HT-29 (cell line): ENCODE data around the gene NR2E3. TPM values are rescaled to one million over a fixed set of nuclear protein-coding genes. Genes with fewer than 3 reads are reported as not detected.
A peak's percentile ranks its signal among the peaks of the same experiment; 100 is the strongest.

Source experiments
- DNase-seq: peaks from one replicate; pipeline ENCODE4 v3.0.0-alpha.2; 2015; ENCODE audit warnings: low spot score
- total RNA-seq: library from RNA; depleted of rRNA; stranded (reverse); fragments of >200 nt; shearing (Covaris generic); gene quantifications from 2 replicates; pipeline ENCODE4 v1.2.3, GENCODE V29; 2014; rRNA removed

Gene NR2E3
- 0.13 and 0.46 TPM in 2 replicates for total RNA-seq

- DNase-seq = peak; percentile 22
Observed at GRCh38 chr15:71810256-71811035, at the start of gene NR2E3. Gene NR2E3 (plus strand): TSS chr15:71810554. CDS start chr15:71810744, 190 bp downstream.

DNA sequence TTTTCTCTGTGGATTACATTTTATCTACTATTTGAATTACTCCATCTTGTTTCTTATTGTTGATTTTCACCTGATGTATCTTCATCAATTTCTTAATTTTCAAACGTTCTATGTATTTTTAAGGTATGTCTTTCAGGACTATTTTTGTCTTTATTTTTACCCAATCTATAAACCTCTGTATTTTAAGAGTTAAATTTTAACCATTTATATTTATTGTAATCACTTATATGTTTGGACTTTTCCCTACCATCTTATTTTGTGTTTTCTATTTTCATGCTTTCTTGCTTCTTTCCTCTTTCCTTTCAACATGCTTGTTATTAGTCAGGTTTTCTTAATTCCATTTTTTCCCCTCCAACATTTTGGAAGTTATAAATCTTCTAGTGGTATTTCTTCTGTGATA is 49.5 kb upstream of the NR2E3 start:
- DNase-seq = no peak

DNA sequence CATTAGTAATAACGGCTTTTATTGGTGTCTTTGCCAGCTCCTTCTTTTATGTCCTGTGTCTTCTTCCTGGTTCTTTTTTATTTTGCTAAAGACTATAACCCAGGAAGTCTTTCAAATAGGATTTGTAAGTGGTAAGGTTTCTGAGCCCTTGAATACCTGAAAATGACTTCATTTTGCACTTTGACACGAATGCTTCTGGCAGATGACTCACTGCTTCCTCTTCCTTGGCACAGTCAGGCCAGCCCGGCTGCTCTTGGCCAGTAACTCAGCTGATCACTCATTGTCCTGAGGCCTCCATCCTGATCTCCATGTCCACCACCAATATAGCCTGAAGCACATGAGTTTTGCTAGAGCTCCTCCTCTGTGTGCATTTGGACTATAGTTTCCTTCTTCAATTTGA is 48.7 kb upstream of the NR2E3 start:
- peak; percentile 91 for DNase-seq

GRCh38 chr15:71768184-71768583 is 42.2 kb upstream of the NR2E3 start:
- DNase-seq = no peak

- DNase-seq = no peak
Observed at GRCh38 chr15:71773206-71773859, 37.0 kb upstream of the NR2E3 start.

DNA sequence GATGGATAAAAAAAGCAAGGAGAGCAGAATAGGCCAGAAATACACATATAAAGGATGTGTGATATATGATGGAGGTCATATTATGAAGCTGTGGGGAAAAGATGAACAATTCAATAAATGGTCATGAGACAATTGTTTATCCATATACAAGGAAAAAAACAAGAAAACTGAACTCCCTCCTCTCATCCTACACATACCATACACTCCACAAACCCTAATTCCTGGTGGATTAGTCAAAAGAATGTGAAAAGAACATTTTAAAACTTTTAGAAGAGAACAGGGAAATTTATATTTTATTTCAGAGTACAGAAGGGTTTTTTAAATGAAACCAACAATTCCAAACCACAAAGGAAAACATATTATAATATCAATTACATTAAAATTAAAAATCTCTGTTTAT is 34.5 kb upstream of the NR2E3 start:
- DNase-seq = no peak

DNA sequence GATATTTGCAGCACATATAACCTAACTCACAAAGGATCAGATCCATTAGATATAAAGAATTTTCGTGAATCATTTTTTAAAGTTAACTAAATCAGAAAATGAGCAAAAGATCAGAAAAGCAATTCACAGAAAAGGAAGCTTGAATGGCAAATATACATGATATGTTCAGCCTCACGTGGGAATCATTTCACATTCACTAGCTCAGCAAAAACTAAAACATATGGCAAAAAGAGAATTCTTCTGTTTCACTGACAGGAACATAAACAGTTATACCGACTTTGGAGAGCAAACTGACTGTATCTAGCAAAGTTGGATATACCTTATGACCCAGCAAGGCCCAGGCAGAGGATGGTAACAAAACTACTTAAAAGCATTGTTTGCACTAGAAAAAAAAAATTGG is 34.0 kb upstream of the NR2E3 start:
- no peak for DNase-seq

- DNase-seq = no peak
Observed at GRCh38 chr15:71777216-71777943, 33.0 kb upstream of the NR2E3 start.

DNA sequence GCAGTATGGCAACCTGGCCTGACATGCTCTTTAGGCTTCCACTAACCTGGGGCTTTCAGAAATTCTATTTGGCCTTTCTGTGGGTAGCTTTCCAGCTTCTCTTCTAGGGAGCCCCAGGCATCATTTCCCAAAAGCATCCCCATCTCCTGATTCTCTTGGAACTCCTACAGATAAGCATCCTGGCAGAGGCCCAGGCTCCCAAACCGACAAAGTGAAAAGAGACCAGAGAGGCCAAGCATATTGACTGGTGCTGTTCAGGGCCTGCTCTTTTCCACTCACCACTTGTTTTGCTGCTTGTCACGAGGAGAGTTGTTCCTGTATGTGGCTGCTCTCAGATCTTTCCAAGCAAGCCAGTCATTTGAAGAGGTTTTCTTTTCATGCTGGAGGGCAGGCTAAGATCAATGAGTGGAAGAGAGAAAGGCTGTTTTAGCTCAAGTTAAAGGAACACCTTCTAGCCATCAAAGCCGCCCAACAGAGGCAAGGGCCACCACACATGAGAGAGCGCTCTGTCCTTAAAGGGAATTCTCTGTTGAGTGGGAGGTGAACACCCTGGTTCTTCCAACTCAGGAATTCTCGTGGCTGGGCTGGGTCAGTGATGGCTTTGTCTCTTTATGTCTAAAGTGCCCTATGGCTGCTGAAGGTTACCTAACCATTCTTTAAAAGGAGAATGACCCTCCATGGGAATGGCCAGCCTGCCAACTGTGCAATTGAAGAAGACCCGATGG is 31.1 kb upstream of the NR2E3 start:
- no peak for DNase-seq

DNA sequence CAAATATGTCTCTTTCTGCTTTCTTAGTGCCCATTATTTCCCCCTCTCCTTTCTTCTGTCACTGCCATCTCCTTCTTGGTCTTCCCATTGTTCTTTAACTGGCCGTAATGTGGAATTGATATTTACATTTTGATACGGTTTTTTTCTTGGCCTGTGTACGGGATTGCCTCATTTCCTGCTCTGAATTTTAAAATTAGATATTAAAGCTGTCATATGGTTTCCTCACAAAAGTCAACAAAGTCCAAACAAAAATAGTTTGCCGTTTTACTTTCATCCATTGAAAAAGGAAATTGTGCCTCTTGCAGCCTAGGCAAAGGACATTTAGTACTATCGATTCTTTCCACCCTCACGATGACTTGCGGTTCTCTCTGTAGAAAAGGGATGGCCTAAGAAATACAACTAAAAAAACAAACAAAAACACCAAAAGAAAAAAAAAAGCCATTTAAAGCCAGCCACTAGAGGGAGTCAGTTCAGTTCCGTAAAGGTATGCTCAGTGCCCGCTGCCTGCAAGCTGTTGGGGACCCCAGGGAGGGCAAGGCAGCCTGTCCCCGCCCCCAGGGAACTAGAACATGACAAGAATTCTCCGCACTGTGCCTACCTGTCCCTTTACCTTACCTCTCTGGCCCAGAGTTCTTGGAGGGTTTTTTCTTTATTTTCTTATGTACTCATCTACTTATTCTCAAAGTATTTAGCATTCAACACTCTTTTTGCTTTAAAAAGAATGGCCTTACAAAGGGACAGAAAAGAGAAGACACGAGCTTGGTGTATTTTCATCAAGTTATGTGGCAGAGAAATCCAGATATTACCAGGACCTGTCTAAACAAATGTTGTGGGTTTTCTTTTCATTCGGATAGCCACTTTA is 30.0 kb upstream of the NR2E3 start:
- peak; percentile 71 for DNase-seq

GRCh38 chr15:71781179-71781964 is 29.0 kb upstream of the NR2E3 start:
- no peak for DNase-seq

DNA sequence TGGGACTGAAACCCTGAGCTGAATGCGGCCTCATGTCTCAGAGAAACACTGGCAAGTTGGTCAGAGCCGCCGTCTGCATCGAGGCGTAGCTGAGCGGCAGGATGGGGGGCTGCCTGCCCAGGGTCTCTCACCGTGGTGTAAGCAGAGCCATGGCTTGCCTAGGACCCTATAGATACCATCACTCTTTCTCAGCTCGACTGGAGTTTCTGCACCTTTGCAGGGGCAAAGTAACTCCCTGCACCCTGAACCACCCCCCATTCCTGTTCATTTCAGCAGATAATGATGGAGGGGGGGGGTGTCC is 28.4 kb upstream of the NR2E3 start:
- no peak for DNase-seq

- no peak for DNase-seq
Observed at GRCh38 chr15:71782422-71783165, 27.8 kb upstream of the NR2E3 start.

- no peak for DNase-seq
Observed at GRCh38 chr15:71784719-71785118, 25.6 kb upstream of the NR2E3 start.

DNA sequence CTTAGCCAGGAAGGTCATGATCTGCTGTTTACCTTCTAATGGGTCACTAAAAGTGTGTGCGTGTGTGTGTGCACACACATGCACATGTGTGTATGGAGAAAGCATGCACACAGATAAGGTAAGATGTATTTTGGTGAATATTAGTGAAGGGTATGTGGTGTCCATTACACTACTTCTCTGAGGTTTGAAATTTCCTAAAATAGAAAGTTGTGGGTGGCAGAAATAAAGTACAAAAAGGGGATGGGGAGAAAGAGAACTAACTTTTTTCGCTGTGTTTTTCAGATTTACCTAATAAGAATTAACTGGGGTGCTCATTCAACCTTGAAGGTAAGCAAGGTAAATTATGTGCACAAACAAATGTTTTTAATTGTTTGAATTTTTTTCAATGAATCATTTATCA is 24.4 kb upstream of the NR2E3 start:
- no peak for DNase-seq

DNA sequence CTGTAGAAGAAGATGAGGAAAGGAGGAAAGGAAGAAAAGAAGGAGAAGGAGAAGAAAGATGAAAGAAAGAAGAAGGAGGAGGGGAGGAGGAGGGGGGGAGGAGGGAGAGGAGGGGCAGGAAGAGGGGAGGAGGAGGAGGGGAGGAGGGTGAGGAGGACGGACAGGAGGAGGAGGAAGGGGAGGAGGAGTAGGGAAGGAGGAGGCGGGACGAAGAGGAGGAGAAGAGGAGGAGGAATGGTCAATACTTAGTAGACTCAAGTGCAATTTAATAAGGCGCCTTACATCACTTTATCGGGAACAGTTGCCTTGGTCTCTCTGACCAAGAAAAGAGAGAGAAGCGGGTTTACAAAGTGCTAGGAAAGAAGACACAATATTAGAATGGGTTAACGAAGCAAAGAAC is 23.7 kb upstream of the NR2E3 start:
- DNase-seq = no peak

DNA sequence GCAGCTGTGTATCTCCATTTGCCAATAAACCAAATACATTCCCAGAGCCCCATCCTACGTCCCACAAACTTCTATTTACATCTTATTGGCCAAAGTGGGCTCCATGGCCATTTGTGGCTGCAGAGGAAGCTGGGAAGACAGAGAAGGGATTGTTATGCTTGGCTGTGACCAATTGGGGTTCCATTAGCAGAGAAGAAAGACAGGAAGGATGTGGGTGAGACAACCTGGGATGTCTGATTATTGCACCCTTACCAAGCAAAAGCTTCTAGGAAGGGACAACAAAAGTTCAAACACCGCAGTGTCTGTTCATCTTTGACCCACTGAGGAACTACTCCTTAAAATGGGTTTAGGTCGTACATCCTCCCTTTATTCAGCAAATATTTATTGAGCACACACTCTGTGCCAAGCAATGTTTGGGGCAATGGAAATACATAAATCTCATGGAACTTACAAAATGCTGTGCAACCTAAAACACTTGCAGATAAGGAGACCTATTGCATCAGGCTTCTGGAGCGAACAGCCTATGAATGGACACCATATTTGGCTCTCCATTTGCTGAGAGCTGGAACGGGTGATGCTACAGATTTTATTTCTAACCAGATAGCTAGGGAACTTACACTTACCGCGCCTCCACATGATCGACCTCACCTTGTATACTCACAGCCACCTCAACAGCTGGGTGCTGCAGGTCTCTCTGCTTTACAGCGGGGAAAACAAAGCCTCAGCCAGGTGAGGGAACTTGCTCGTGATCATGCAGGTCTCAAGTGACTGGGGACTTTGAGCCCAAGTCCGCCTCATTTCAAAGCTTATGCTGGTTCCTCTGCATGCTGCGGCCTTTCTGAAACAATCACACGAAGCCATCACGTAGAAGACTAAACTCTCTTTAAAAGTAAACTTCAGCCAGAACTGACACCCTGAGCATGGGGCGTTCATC is 21.4 kb upstream of the NR2E3 start:
- no peak for DNase-seq

DNA sequence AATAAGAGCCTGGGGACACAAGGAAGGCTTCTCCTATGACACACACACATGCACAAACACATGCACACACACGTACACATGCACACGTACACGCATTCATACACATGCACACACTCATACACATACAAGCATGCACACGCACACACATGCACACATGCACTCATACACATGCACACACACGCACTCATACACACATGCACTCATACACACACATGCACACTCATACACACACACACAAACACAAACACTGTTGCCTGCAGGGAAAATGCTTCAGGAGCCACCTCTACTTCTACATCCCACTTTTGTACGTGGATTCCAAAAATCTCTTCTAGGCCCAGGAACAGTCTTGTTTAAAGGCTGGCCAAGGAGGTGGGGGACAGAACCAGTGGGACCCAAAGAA is 20.7 kb upstream of the NR2E3 start:
- DNase-seq = peak; percentile 12
